Stimulated activated CD8-positive, alpha-beta memory T cell treated with anti-CD3 and anti-CD28 coated beads, Interleukin-15, amount 100 ng/mL, for 24 hours (primary cell): Measurements from ENCODE around the gene PXMP2.
"Not testable (repeated sequence)": the region's sequence is repeated elsewhere in the genome, so short reads cannot be mapped to it uniquely, and the experiment has no call there.

ENCODE experiments used
- DNase-seq: peaks from one replicate; pipeline ENCODE4 v3.0.0-alpha.2; 2020; ENCODE audit warnings: low read depth

Gene PXMP2

DNA sequence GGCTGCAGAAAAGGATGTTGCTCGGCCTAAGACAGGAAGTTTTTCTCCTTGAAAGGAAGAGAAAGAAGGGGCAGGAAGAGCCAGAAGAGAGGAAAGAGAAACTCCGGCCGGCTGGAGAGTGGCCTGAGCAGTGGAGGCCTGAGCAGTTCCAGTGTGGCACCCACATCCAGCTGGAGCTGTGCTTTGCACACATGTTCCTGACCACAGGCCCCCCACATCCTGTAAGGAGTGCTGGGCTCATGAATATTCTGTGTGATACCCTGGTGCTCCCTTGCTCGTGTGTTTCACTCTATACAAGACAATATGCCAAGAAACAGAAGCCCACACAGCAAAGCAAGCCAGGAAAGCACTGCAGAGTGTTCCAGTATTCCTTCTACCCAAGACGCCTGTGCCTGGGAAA, 27.3 kb upstream of the PXMP2 start:
- no peak for DNase-seq

DNA sequence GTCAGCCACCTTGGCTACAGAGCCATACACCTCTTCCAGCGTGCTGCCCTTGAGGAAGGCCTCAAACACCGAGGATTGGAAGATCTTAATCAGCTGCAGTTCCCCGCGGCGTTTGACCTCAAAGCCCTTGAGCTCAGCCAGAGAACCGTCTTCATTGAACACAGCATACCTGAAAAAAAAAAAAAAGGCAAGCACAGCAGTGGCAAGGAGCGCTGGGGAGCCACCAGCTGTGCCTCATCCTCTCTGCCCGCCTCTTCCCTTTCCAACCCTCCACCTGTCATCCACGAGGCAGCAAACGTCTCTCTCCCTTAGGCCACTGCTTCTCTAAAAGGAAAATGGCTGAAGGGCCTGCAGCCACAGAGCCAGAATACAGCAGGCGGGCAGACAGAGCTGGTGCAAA, 26.4 kb upstream of the PXMP2 start:
- no peak for DNase-seq

DNA sequence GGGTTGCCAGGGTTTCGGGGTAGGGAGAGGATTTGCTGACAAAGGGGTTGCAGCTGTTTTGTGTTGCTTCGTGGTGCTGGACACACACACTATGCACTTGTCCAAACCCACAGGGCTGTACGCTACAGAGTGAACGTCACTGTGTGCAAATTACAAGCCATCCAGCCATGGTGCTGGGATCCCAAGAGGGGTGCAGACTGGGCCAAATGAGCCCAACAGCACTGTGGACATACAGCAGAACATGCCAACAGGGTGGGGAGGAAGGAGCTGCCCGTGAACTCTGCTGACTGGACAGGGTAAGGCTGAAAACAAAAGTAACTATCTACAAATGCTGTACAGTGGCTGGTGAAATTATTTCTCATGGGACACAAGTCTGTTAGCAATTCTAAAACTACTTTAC, 25.4 kb upstream of the PXMP2 start:
- no peak for DNase-seq

DNA sequence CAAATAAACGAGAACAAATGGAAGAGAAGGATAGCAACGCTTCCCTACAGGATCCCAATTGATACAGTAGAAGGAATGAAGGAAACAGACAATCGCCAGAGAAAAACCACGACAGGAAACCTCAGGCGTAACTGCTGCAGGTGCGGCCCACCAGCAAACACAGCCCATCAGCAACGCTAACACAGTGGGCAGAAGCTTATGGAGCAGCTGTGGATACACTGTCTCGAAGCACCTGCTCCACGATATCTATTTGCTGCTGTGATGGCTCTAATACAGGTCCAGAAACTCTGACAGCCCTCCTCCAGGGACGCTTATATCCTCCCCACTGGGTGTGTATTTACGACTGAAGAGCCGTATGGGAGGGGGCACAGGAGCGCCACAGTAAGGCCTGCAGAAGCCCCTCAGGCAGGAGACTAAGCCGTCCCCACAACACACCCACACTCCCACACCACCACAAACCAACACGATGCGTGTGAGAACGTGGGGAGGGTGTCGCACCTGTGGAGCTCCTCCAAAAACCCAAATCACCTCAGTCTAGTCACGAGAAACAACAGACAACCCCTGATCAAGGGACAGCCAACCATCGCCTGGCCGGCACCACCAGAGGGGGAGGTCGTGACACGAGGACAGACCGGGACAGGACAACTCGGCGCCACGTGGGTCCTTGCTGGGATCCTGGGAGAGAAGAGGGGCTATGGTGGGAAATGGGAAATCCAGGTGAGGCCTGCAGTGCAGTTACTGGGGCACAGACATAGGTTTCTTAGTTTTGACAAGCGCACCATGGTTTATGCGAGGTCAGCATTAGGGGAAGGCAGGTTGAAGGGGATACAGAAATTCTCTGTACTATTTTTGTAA, 24.3 kb upstream of the PXMP2 start:
- no peak for DNase-seq

DNA sequence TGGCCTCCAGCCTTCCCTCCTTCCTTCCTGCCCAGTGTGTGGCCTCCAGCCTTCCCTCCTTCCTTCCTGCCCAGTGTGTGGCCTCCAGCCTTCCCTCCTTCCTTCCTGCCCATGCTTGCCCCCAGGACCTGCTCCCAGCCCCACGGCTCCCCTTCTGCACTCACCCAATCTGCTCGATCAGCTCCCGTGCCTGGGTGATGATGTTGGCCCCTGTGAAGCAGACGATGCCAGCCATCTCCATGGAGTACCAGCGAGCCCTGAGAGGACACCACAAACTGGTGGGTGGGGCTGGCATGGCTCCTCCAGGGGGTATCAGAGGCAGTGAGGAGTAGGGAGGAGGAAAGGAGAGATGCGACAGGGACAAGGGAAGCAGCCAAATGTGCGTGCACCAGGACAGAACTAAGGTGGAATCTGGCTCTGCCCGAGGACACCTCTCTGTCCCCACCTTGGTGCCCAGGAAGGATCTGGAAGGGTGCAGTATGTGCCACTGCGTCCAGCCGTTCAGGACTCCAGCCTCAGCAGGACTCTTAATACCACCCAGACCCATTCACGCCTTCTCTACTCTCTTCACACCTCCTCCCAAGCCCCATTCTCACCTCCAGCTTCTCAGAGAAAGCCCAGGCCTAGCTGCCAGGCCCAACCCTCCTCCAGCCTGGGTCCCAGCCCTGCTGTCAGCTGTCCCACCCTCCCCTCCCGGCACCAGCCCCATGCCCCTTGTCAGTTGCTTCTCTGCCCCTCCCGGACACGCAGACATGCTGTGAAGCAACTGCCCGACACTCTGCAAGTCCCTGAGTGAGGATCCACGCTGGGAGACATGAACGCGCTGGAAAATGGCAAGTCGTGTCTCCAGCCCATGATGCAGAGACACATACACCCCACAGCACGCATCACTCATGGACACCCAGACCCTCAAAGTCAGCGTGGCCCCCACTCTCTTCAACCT, 22.9 kb upstream of the PXMP2 start:
- DNase-seq = no peak

DNA sequence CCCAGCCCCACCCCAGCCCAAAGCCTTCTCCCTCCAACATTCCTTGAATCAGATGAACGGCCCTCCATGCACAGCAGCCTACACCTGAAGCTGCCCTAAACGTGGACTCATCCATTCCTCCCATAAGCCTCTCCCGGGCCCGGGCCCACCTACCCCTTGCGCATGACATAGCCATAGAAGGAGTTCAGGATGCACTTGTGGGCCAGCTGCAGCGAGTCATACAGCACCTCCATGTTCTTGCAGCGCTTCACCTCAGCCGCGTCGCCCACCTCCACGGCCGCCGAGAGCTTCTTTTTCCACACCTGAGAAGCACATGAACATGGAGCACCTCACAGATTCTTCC, 22.3 kb upstream of the PXMP2 start:
- no peak for DNase-seq

DNA sequence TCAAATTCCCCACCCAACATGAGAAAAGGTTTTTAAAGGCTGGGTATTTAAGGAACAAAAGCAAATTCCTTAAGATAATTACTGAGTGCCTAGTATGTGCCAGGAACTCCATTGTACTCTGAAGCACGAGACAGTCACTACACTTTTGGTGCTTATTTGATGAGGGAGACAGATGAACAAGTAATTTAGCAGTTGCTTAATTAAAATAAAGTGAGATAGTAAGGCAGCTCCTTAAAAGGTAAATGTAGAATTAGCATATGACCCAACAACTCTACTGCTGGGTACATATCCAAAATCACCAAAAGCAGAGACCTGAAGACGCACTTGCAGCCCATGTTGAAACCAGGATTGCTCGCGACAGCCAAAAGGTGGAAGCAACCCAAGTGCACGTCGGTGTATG, 21.6 kb upstream of the PXMP2 start:
- no peak for DNase-seq

DNA sequence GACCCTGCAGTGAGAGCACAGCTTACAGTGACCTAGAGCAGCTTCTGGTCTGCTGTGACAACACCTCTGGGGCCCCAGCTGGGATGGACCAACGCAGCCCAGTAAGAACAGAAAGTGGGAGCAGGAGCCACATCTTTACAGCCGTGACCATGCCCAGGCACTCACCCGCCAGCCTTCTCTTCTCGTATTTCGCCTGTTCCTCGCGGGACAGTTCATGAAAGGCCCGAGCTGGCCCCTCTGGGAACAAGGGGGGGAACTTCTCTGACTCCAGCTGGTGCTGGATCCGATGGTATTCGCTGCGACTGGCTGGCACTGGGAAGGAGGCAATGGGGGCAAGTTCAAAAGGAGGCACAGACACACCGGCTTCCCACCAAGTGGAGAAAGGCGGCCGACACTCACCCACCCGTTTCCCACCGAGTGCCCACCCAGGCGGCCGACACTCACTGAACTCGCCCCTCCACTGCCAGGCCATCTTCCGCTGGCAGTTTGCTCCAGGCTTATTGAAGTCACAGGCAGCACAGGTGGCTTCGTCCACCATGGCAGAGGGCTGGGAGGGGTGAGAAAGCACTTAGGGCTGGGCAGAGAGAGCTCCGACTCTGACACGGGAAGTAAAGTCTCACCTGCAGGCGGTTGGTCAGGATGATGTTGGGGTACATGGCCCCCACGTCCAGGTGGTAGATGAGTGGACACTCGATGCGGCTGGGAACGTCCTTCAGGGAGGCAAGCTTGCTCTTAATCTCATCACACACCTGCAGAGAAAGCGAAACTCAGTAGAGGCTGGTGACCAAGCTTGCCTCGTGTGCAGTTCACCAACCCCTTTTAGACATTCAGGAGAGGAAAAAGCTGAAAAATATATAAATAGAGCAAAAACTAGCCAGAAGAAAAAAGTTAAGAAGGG, 18.9 kb upstream of the PXMP2 start:
- no peak for DNase-seq

DNA sequence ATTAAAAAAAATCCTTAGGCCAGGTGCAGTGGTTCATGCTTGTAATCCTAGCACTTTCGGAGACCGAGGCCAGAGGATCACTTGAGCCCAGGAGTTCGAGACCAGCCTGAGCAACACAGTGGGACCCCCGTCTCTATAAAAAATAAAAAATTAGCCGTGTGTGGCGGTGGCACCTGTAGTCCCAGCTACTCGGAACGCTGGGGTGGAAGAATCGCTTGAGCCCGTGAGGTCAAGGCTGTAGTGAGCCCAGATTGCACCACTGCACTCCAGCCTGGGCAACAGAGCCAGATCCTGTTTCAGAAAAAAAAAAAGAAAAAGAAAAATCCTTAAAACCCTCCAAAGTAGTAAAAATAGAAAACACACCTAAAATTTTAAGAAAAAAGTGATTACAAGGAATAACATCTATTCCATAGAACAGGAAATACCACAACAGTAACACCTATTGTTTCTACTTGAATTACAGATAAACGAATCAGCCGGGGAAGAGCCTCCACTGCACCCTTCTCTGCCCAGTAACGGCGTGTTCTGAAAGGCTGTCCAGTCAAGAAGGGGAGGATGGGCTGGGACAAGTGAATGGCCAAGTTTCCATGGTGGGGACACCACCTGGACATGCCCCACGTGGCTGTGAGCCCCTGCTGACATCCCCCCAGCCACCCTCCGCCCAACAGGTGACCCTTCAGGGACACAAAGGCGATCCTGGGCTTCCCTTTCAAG, 18.1 kb upstream of the PXMP2 start:
- no peak for DNase-seq

DNA sequence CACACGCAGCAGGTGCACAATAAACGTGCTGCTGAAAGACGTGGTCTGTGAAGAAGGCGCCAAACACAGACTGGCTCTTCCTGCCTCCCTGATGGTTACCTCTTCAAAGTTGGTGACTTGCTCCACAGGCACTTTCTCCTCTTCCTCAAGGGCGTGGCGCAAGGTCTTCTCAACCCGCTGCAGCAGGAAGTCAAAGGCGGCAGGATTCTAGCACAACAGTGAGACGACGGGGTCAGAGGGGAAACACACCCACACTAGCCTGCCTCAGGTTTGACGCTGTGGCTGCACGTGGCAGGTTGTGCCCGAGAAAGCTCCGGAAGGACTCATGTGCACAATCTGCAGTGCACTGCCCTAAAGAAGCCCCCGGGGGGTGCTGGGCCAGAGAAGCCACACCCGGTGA, 15.3 kb upstream of the PXMP2 start:
- DNase-seq = no peak

DNA sequence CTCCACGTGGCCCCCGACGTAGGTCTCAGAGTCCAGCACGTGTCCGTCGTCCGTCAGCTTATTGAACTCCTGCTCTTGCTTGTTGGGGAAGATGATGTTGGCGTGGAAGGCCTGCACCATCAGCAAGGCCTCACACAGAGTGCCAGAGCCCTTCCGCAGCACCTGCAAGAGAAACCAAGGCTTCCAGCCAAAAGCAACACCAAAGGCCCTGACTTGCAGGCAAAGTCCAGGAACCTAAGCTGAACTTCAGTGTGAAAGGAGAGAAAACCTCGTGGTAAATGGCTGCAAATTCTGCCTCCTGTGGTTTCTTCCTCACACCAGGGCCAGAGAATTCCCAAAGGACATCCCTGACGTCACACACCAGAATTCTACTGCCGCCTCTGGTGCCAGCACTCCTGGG, 14.7 kb upstream of the PXMP2 start:
- no peak for DNase-seq

DNA sequence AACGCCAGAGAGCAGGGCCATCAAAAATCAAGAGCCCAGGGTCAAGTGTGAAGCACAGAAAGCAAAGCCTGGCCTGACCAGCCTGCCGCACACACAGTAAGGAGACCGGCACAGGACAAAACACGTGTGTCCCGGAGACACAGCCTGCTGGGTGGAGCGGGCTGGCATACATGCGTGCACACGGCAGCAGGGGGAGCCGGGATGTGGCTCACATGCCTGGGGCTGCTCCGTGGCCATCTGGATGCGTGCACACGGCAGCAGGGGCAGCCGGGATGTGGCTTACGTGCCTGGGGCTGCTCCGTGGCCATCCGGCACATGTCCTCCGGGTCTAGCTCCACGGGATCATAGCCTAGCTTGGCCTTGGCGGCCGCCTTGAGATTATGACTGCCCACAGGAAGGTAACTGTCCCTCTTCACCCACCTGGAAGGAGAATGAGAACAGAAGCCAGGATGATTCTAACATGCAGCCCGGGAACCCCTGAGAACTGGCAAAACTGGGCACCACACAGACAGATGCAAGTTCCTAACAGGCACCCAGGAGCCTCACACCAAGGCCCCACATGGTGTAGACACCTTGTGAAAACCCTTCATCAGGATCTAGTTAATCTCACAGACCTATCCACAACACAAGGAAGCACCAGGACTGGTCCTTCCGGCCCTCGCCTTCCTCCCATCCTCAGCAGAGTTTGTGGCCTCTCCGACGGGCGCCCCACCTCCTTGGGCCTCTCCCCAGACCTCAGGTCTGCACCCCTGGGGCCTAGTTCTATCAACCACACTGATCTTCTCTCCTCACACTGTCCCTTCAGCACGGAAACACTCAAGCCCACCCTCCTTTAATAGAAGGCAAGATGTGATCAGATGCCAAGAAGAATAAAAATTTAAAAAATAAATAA, 13.9 kb upstream of the PXMP2 start:
- no peak for DNase-seq

DNA sequence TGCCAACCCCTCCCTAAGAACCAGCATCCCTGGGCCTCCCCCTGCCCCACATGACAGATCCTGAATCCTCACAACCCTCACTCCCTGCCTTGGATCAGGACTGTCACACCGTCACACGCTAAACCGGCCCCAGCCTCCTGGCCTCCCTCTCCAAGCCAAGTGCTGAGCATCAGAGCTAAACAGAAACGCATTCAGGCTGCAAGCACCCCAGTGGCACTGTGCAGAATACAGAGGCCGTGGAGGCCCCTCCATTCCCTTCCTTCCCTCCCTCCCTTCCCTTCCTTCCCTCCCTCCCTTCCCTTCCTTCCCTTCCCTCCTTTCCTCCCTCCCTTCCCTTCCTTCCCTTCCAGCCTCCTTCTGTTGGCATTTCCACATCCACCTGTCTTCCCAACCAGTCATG, 12.8 kb upstream of the PXMP2 start:
- no peak for DNase-seq

DNA sequence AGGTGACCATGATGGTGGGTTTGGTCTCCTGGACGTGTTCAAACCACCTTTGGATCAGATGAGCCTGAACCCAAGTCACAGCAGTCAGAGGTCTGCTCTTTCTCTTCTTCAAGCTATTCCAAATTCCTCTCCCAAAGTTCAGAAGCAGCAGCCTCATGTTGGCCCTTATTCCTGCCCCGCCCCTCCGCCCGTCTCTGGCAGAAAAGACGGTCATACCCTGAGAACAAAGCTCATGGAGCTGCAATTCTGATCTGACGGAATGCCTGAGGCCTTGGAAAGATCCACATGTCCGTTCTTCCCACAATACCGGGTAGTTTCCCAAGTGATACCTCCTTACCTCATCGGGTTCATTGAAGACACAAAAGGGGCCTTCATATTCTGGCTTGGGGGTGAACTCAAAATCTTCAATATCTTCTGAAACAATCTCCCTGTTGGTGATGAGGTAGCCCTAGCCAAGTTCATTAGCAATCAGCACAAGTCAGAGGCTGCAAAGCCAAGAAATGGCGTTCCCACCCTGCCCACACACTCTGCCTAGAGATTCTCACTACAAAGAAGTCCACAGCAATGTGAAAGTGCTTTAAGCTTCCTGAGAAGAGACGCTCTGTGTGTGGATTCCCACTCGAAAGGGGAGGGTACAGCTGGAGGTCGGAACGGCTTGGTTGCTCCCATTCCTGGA, 11.5 kb upstream of the PXMP2 start:
- DNase-seq = no peak

DNA sequence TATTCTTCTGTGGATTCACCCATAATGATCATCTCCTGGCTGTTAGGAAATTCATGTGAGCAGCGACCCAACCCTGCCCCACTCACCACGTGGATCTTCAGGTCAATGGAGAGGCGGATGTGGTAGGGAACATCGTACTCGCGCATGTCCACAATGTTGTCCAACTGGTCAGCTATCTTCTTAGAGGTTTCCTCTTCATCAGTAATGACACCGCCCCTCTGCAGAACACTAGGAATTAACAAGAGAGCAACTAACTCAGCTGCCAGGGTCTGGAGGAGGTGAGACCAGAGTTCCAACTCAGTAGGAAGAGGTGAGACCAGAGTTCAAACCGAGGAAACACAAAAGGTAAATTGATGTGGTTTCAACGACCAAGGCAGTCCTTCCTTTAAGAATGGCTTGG, 9.9 kb upstream of the PXMP2 start:
- no peak for DNase-seq

DNA sequence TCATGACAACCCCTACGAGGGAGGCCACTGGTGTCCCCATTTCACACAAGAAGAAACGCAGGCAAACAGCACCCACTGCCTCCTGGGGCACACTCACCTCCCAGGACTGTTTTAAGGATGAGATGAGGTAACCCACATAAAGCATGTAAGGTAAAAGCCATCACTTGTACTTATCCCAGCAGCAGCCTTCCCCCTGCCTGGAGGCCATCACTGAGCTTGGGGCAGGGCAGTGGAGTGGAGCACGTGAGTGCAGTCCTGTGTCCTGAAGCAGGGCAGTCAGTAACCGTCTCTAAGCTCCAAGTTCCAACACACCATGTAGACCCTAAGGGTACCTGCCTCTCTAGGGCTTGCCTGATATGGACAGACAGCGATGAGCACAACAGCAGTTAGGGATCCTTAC, 2.0 kb upstream of the PXMP2 start:
- DNase-seq = no peak

DNA sequence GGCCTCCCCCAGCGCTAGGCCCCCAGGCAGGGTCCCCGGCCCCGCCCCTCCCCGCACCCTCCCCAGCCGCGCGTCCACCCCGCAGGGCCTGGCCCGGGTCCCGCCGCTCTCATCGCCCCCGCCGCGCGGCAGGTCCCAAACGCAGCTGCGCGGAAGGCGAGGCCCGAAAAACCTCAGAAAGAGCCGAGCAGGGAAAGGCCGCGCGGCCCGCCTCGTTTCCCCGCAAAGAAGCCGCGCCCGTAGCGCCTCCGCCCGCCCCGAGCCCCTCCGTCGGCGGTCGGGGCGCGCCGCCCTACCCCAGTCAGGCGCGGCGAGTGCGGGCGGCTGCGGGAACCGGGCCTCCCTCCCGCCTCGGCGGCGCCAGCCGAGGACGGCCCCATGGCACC, 569 bp upstream of the PXMP2 start:
- no peak for DNase-seq

DNA sequence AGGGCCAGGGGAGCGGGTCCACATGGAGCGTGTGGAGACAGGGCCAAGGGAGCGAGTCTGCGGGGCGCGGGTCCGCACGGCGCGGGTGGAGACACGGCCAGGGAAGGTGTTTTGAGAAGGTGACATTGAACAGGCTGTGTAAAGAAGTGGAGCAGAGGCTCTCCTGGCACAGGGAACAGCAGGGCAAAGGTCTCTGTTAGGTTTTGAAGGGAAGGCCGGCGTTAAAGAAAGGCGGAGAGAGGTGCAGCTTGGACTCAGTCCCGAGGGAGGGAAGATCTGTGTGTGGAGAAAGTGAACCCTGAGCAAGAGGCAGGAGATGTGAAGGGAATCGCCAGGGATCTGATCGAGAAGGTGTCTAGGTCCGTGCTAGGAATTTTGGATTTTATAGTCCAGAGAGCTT, 1.8 kb downstream of the PXMP2 start:
- DNase-seq = no peak

DNA sequence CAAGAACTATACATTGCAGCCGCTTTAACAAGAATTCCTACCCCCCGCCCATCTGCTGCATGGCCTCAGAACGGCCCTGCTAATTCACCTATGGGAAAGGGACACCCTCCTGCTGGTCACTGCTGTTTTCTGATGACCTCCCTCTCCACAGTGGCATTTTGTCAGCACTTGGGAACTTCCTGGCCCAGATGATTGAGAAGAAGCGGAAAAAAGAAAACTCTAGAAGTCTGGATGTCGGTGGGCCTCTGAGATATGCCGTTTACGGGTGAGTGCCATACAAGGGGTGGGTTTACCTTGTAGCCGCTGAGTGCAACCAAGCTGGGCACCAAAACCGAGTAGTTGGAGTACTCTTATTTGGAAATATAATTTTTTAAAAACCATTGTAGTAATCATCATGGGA, 2.7 kb downstream of the PXMP2 start:
- no peak for DNase-seq

DNA sequence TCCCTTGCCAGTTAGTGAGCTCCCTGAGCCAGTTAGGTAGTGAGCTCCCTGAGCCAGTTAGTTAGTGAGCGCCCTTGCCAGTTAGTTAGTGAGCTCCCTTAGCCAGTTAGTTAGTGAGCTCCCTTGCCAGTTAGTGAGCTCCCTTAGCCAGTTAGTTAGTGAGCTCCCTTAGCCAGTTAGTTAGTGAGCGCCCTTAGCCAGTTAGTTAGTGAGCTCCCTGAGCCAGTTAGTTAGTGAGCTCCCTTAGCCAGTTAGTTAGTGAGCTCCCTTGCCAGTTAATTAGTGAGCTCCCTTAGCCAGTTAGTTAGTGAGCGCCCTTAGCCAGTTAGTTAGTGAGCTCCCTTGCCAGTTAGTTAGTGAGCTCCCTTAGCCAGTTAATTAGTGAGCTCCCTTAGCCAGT, 4.6 kb downstream of the PXMP2 start:
- not testable (repeated sequence) for DNase-seq
